Metanephros (tissue), 1 donor: ENCODE data around the gene SYT6. TPM values are rescaled to one million over a fixed set of nuclear protein-coding genes. Genes with fewer than 3 reads are reported as not detected.

Experiments
- total RNA-seq: library from RNA; depleted of rRNA; stranded (reverse); fragments of >200 nt; gene quantifications from one replicate; pipeline ENCODE4 v1.2.3, GENCODE V29; 2014

The SYT6 gene
- total RNA-seq: 1.2 TPM

GRCh38 chr1:114153261-114154145 is at the start of gene SYT6:
TSS of gene SYT6 (minus strand) at chr1:114153869. CDS start at chr1:114153772, 97 bp downstream.

Other genes starting within 250 kb of the SYT6 start
- gene AP4B1, start 249.1 kb downstream of the SYT6 start, total RNA-seq: 23.5 TPM
- 5.0 TPM for gene DCLRE1B, start 248.5 kb downstream of the SYT6 start, total RNA-seq
- gene HIPK1, start 224.5 kb downstream of the SYT6 start, total RNA-seq: 41.8 TPM
- gene OLFML3, start 174.4 kb downstream of the SYT6 start, total RNA-seq: 102 TPM